Measurements from ENCODE around the gene REEP1.
"Not testable (repeated sequence)": the region's sequence is repeated elsewhere in the genome, so short reads cannot be mapped to it uniquely, and the experiment has no call there.

DNA sequence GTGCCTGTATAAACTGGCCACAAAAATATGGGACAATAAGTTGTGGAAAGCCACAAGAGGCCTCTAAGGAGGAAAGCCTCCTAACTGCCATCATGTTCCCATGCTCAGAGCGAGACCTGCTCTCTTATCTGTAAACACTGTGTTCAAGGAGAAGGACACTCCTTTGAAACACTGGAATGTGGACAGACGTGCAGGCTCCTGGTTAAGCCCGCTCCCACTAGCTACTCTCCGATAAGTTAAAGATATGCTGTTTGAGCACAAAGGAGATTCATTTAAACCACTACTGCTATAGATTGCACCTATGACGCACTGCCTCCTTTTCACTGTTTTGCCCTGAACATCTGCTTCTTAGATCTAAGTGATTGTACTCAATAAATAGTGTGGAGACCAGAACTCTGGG, 92.2 kb downstream of the REEP1 start:
- TF ChIP-seq POLR2A (IDR thresholded peaks at IDR 0.05) = not testable (repeated sequence)
- TF ChIP-seq, protein P1, sequence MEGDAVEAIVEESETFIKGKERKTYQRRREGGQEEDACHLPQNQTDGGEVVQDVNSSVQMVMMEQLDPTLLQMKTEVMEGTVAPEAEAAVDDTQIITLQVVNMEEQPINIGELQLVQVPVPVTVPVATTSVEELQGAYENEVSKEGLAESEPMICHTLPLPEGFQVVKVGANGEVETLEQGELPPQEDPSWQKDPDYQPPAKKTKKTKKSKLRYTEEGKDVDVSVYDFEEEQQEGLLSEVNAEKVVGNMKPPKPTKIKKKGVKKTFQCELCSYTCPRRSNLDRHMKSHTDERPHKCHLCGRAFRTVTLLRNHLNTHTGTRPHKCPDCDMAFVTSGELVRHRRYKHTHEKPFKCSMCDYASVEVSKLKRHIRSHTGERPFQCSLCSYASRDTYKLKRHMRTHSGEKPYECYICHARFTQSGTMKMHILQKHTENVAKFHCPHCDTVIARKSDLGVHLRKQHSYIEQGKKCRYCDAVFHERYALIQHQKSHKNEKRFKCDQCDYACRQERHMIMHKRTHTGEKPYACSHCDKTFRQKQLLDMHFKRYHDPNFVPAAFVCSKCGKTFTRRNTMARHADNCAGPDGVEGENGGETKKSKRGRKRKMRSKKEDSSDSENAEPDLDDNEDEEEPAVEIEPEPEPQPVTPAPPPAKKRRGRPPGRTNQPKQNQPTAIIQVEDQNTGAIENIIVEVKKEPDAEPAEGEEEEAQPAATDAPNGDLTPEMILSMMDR (IDR thresholded peaks at IDR 0.05) = not testable (repeated sequence)
